Left renal cortex interstitium (tissue), 4 donors: Measurements from ENCODE around the gene MAN1B1. TPM values are rescaled to one million over a fixed set of nuclear protein-coding genes. Genes with fewer than 3 reads are reported as not detected.

Source experiments
- DNase-seq, 4 donors: peaks; one replicate each; pipeline ENCODE4 v3.0.0-alpha.2; 2013; ENCODE audit warnings: low read depth in 4 of 4, low spot score in 2 of 4, missing footprints in 1 of 4
- polyA plus RNA-seq, 4 donors: library from polyadenylated mRNA; unstranded; fragments of 120-200 nt; gene quantifications; one replicate each; pipeline ENCODE4 v1.2.1, GENCODE V29; 2013; ENCODE audit not compliant: insufficient read length in 4 of 4

MAN1B1 gene
- polyA plus RNA-seq, 4 donors, result 46.5 to 70.7 (median 63.1) TPM

DNA sequence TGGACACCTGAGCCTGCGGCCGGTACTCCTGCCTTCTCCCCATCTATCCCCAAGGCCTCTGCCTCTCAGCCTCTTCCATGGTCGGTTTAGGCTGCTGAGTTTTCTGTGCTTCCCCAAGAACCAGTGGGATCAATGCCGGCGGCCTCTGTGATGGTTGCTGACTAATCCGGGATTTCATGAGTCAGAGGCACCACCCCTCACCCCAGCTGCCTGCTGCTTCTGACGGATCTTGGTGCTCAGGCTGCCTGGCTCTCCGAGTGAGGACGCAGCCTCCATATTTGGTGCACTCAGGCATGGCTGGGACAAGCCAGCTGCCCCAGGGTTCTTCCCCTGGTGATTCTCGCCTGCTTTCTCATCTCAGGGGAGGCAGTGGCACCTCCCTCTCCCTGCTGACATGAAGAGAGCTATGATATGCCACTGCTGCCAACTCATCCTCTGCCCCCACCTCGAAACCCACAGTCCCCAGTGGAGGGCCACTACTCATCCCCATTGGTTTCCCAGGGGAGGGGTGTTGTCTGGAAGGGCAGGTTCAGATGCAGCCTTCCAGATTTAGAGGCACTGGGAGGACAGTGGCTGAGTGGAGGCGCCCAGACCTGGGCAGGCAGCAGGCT, 3.3 kb upstream of the MAN1B1 start:
- no peak for DNase-seq

DNA sequence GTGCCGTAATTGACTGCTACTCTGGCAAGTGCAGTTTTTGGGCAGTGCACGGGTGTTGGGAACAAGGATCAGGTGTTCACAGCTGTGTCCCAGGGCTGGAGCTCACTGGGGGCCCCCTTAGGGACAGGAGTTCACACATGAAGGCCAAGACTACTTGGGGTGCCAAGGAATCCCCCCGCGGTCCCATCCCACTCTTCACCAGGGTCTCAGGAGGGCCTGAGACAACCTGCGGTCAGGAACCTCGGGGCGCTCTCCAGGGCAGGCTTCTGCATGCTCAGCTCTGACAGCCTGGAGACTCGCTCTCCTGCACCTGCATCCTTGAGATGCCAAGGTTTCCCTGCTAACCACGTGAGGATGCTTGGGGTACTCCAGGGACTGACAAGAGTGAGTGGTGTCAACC, 2.3 kb upstream of the MAN1B1 start:
- no peak for DNase-seq

DNA sequence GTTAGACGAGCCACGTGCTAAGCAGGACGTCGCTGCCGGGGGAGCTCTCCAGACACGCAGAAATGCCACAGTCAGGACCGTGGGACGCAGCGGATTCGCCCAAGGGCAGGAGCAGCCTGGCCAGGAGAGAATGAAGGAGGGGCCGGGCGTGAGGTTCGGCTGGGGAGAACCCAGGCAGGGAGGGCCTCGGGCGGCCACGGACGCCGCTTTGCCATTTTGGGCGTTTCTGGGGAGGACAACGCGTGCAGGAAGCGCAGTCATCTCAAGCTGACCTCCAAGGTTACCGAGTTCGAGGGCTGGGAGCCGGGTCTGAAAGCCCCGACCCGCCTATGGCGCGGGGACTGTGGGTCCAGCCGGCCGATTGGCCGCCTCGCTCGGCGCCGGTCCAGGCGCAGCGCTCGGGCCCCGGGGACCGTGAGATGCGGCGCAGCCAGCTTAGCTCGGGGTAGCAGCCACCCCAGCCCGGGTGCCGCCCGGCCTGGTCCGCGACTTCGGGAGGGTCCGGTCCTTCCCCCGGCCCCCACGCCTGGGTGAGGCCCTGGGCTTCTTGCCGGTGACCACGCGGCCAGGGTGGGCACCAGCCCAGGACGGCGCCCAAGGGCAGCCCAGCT, 760 bp upstream of the MAN1B1 start:
- DNase-seq, result no peak

DNA sequence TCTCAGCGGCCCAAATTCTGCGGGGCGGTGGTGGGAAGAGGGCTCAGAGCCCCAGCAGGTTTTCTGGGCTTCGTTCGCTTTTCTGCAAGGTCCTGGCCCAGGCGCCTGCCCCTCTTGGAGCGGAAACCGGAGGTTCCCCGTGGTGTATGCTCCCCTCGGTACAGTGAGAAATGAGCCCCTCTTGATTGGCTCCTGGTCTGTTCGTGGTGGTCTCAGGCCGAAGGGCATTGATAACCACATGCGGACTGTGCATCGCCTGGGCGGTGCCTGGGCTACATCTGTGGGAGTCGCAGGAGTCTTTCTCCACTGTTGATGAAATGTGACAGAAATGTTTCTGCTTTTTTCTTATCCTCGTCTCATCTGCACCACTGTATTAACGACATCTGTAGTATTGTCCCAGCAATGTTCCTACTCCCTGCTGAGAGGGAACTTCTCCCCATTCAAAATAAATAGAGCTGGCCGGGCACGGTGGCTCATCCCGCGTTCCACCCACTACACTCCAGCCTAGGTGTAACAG, 682 bp downstream of the MAN1B1 start:
- DNase-seq, result no peak

DNA sequence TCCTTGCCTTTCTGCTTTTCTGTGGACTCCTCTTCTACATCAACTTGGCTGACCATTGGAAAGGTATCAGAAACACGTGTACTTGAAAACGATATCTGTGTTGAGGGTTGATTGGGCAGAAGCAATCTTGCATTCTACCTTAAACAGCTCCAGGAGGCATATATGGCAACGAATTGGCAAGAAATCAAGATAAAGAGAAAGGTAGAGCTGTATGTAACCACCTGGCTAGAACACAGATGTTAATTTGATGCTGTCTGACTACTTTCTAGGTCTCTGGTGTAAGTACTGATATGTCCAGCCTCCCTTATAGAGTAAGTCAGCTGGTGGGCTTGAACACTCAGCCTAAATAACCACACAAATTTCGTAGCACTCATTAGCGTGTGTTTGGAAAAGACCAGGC, 1.3 kb downstream of the MAN1B1 start:
- DNase-seq, result no peak

DNA sequence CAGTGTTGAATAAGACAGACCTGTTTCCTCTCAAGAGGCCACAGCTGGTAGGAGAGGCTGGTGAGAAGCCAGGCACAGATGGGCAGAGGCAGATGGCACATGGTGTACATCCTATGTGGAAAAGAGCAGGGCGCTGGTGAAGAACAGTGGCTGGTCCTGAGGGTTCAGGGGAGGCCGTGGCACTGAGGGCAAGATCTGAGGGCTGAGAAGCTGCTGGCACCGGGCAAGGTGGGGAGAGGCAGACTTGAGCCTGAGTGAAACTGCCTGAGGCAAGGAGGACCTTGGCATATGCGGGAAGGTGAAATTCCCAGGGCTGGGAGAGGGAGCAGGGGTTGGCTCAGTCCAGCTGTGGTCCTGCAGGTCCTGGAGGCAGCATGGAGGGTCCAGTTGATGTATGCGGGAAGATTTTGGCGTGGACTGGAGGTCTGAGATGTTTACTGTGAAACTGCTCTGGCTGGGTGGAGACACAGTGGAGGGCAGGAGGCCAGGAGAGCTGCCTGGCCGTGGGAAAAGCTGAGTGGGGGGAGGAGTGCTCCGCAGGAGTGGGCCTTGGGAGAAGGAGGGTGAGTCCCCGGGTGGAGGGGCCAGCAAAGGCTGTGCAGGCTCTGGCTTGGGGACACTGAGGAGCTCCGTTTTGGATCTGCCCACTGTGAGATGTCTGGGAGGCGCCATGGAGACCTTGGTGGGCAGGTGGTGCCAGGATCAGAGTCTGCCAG, 2.6 kb downstream of the MAN1B1 start:
- no peak for DNase-seq

DNA sequence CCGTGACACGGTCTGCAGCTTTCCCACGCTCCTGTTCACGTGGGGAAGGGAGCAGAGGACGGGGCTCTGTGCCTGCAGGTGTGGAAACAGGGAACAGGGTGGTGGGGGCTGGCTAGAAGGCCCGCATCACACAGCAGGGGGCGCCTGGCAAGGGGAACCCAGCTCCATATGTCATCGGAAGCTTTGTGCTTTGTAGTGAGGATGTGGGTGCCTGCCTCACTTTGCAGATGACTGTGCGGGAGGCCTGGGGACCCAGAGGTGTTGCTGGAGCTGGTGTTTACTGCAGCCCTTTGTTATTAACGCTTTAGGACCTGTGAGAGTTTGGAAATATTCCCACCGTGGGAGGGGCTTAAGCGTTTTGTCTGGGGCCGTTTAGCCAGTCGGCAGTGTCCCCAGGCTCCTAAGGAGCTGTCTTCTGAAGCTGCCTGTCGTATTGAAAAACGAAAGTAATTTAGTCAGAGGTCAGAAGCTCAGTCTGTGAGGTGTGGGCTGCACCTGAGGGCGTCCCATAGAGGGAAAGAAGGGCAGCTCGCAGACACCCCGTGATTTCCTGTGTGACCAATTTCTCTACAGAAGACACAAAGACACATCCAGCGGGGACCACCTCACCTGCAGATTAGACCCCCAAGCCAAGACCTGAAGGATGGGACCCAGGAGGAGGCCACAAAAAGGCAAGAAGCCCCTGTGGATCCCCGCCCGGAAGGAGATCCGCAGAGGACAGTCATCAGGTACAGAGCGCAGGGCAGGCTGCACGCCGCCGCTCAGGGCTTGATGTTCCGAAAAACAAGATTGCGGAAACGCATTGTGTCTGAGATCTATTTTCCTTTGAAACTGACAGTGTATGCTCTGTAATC, 9.1 kb downstream of the MAN1B1 start:
- no peak for DNase-seq

DNA sequence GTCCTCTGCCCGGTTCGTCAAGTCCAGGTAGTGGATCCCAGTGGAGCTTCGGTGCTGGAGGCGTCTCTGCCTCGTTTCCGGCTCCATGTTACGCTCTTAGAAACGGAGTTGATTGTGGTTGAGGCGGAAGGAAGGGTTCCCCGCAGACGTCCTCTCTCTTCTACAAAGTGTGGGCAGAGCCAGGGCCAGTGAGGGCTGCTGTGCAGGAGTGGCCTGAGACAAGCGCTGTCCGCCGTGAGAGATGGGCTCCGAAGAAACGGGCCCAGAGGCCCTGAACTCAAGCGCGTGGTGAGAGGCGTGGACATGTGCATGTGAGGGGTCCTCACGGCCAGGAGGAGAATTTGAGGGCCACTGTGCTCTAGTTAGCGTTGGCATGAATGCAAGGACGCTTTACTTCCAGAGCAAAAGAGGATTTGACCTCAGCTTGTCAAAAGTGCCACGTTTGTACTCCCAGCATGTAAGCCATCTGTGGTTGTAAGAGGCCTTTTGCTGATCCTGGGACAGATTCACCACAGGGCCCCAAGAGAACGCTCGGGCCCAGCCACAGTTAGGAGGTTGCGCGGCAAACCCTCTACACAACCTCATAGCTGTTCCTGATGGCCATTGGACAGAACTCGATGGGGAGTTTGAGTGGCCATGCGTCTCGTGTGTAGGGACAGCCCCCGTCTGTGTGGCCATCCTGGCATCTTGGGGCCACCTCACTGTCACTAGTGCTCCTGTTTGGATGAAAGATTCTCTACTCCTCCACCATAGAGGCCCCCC, 10.2 kb downstream of the MAN1B1 start:
- DNase-seq, result no peak

DNA sequence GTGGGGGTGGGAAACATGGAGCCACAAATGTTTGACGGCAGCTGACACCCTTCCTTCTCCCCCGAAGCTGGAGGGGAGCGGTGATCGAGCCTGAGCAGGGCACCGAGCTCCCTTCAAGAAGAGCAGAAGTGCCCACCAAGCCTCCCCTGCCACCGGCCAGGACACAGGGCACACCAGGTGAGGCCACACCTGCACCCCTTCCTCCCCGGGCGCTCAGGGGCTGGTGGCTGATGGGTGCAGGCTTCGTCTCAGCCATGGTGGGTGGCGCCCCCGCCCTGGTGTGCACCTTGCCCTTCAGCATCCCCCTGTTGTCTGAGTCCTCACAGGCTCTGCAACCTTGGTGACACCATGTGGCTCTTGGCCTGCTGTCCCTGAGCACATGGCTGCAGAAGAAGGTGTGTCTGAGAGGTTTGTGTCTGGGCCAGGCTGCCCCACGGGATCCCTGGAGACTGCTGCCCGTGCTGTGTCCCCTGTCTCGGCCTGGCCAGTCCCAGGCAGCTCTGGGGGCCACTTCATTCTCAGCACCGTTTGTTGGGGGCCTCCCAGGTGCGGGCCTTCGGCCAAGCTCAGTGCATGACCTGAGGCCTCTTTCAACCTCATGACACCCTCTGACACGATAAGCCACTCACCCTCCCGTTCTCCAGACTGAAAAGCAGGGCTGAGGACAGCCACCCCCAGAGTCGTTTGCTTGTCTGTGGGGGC, 11.1 kb downstream of the MAN1B1 start:
- no peak for DNase-seq

DNA sequence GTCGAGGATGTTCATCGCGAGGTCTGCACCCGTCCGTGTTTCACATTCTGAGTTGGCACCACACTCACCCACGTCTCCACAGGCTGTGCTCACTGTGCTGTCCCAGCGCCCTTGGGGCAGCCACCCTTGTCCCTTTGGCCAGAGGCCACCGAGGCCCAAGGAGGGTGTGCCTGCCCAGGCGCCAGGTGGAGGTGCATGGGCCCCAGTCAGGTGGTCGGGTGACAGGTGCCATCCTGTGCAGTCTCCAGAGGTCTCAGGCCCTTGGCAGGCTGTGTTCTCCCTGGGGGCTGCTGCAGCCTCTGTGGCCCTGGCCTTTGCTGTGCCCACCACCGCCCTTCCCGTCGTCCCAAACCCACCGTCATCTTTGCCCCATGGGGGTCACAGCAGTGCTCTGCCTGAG, 12.4 kb downstream of the MAN1B1 start:
- DNase-seq, result no peak

DNA sequence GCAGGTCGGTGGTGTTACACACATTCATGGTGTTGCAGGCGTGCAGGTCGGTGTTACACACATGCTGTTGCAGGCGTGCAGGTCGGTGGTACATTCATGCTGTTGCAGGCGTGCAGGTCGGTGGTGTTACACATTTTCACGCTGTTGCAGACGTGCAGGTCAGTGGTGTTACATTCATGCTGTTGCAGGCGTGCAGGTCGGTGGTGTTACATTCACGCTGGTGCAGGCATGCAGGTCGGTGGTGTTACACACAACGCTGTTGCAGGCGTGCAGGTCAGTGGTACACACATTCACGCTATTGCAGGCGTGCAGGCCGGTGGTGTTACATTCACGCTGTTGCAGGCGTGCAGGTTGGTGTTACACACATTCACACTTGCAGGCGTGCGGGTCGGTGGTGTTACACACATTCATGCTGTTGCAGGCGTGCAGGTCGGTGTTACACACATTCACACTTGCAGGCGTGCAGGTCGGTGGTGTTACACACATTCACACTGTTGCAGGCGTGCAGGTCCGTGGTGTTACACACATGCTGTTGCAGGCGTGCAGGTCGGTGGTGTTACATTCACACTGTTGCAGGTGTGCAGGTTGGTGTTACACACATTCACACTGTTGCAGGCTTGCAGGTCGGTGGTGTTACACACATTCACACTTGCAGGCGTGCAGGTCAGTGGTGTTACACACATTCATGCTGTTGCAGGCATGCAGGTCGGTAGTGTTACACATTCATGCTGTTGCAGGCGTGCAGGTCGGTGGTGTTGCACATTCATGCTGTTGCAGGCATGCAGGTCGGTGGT, 16.6 kb downstream of the MAN1B1 start:
- no peak for DNase-seq

DNA sequence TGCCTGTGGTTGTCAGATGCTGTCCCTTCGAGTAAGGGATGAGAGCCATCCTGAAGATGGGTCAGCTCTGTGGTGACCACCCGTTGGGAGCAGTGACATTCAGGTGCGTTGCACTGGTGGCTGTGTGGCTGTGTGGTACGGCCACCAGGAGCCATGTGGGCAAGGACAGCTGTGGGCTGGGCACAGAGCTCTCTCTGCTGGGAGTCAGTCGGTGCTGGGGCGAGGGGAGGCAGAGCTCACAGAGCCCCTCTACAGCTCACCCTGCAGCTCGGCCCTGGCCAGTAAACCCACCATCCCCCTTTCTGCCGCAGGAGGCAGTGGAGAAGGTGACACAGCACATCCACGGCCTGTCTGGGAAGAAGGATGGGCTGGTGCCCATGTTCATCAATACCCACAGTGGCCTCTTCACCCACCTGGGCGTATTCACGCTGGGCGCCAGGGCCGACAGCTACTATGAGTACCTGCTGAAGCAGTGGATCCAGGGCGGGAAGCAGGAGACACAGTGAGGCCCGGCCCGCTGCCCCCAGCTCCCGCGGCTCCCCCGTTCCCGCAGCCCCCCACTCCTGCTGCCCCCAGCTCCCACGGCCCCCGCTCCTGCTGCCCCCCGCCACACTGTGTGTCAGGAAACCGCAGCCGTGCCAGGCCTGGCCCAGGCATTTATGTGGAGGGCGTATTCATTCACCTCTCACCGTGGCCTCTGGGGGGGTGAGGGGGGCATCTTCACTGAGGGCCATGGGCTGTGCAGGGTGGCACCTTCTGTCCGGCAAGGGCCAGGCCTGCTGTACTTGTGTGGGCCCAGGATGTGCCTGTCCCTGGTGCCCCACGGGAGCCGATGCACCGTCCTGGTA, 19.3 kb downstream of the MAN1B1 start:
- DNase-seq, result no peak

DNA sequence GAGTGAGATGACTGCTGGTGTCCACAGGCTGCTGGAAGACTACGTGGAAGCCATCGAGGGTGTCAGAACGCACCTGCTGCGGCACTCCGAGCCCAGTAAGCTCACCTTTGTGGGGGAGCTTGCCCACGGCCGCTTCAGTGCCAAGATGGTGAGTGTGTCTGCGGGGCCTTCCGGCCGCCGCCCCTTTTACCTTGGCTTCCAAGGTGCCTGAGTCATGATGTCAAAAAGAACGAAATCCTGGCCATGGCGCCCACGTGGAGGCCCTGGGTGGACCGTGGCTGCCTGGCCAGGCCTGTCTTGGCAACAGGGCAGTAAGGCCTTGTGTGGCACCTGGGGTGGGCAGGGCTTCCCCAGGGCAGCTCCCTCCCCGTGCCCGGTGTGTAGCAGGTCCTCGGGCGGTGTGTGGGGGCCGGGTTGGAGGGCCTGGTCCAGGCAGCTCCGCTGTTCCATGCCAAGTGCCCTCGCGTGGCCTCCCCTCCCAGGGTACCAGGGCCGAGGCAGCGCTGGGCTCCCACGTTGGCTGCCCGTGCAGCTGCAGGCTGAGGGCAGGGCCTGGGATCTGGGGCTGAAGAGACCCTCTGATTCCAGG, 20.0 kb downstream of the MAN1B1 start:
- DNase-seq, result no peak

DNA sequence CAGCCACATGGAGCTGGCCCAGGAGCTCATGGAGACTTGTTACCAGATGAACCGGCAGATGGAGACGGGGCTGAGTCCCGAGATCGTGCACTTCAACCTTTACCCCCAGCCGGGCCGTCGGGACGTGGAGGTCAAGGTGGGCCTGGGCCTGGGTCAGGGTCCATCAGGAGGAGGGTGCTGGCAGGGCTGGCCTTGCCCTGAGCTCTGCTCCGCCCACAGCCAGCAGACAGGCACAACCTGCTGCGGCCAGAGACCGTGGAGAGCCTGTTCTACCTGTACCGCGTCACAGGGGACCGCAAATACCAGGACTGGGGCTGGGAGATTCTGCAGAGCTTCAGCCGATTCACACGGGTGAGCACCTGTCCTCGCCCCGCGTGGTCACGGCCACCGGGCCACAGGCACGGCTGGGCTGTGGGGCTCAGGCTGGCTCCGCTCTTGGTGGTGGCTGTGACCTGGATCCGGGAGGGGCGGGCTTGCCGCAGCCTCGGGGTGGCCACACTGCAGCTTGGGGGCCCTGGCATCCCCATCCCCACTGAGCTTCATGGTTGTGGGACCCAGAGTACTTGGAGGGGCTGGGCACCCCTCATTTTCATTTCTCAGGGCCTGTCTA, 20.6 kb downstream of the MAN1B1 start:
- DNase-seq, result no peak

DNA sequence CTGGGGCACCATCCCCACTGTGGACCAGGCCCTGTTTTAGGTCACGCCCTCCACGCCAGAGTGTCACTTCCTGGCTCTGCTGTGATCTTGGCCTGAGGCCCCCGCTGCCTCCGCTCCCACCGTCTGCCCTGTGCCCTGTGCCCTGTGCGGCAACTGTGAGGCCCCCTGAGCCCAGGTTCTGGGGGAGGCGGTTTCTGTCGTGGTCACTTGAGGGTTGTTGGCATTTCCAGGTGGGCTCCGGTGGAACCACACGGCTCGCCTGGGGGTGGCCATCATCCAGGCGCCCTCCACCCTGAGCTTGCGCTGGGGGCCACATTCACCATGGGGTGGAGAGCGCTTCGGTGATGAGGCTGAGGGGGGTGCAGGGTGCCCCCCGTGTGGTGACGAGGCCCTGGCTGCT, 21.2 kb downstream of the MAN1B1 start:
- no peak for DNase-seq

DNA sequence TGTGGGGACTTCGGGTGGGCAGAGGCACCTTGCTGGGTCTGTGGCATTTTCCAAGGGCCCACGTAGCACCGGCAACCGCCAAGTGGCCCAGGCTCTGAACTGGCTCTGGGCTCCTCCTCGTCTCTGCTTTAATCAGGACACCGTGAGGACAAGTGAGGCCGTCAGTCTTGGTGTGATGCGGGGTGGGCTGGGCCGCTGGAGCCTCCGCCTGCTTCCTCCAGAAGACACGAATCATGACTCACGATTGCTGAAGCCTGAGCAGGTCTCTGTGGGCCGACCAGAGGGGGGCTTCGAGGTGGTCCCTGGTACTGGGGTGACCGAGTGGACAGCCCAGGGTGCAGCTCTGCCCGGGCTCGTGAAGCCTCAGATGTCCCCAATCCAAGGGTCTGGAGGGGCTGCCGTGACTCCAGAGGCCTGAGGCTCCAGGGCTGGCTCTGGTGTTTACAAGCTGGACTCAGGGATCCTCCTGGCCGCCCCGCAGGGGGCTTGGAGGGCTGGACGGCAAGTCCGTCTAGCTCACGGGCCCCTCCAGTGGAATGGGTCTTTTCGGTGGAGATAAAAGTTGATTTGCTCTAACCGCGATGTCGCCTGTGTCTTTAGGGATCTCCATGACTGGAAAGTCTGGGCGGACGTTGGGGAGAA, 21.9 kb downstream of the MAN1B1 start:
- no peak for DNase-seq
